ENCODE results near the gene SEC24C.
A peak's percentile ranks its signal among the peaks of the same experiment; 100 is the strongest.
"Not testable (repeated sequence)": the region's sequence is repeated elsewhere in the genome, so short reads cannot be mapped to it uniquely, and the experiment has no call there.

SEC24C gene

DNA sequence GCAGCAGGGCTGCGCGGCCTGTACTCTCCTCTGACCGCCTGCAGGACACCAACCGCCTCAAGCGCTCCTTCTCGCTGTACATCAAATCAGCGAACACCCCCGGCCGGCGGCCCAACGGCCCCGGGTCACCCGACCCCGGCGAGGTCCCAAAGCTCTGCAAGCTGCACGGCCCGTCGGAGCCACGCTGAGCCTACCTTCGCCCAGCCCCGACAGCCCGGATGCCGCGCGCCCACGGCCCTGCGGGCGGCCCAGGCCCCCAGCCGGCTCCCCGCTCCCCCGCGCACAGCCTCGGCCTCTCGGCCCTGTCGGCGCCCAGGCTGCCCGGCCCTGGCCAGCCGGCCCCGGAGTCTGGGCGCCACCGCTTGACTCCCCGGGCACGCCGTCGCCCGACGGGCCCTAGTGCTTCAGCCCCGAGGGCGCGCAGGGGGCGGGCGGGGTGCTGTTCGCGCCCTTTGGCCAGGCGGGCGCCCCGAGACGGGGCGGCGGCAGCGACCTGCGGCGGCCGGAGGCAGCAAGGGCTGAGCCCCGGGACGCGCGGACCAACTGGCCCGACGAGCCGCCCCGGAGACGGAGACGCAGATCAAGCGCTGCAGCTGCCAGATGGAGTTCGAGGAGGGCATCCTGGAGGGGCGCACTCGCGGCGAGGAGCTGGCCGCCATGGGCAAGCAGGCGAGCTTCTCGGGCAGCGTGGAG lies 11.1 kb upstream of the SEC24C start:
- DNase-seq = no peak

DNA sequence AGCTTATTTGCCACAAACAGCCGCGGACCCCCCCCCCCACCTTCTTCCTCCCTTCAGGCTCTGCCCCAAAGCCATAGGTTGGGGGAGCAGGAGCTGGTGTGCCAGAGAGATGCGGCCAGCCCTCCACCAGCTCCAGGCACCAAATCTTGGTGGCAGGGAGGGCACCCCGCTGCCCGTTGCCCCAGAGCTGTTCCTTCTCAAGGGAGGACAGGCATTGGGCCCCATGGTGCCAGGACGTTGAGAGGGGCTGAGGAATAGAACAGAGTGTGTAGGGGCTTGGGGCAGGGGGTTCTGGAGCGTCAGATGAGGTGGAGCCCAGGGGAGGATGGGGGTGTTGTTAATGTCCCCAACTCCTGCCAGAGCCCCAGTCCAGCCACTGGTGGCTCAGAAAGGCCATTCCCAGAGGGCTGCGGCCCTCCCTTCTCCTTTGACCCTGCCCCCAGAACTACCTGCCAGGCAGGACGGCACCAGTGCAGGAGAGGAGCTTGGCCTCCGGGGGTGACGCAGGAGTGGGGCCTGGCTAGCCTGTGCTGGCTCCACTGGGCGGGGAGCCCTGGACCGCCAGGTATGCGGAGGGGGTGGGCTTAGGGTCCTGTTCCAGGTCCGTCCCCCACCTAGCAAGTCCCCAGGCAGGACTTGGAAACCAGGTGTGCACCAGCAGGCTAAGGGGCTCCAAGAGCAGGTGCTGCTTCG lies 10.0 kb upstream of the SEC24C start:
- no peak for DNase-seq

DNA sequence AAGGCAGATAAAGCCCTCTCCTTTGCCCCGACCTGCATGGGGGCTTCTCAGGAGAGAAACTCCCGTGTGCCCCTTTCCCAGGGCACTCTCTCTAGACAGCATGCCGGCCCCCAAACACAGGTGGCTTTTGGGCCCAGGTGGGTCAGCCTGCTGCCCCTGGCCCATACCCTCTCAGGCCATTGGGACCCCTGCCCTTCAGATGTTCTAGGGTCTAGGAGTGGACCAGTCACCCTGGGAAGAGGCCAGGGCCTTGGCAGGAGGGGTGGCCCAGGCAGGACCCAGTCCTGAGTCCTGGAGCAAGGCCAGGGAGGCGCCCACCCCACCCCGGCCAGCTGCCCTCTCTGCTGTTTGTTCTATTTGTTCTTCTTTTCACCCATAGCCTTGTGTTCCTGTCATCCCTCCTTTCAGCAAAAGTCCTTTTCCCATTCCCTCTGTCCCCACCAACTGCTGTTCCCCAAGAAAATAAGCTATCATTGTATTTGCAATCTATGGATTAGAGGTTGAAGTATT lies 9.3 kb upstream of the SEC24C start:
- no peak for DNase-seq

DNA sequence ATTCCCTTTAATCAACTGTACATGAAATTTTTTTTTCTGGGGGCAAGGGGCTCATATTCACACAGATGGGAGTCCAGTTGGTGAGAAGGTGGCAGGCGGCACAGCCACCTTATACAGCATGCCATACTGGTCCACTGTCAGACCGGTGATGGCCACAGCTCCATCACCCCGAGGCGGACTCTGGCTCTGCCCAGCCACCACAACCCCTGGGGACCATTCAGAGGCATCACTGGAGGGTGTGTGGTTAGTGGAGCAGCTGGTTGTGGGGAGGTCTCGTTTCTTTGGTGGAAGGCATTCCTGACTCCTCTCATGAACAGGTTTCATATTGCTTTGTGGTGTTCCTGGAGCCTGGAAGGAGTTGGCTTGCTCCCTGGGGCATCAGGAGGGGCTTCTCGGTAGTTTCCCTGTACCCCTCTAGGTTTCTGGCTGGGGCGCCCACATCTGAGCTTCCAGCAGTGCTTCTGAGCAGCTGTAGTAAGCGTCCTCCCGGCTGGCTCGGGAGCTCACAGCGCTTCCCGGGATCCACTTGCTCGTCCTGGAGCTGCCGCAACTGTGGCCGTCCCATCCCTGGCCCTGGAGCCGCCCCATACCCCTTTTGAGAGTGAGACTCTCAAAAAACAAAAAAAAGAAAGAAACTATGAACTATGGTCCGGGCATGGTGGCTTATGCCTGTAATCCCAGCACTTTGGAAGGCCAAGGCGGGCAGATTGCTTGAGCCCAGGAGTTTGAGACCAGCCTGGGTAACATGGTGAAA lies 3.5 kb upstream of the SEC24C start:
- not testable (repeated sequence) for DNase-seq

DNA sequence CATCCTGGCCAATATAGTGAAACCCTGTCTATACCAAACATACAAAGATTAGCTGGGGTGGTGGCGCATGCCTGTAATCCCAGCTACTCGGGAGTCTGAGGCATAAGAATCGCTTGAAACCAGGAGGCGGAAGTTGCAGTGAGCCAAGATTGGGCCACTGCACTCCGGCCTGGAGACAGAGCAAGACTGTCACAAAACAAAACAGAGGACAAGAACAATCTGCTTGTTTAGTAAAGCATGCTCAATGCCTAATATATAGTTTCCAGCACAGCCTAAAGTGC lies 1.8 kb upstream of the SEC24C start:
- DNase-seq = no peak

DNA sequence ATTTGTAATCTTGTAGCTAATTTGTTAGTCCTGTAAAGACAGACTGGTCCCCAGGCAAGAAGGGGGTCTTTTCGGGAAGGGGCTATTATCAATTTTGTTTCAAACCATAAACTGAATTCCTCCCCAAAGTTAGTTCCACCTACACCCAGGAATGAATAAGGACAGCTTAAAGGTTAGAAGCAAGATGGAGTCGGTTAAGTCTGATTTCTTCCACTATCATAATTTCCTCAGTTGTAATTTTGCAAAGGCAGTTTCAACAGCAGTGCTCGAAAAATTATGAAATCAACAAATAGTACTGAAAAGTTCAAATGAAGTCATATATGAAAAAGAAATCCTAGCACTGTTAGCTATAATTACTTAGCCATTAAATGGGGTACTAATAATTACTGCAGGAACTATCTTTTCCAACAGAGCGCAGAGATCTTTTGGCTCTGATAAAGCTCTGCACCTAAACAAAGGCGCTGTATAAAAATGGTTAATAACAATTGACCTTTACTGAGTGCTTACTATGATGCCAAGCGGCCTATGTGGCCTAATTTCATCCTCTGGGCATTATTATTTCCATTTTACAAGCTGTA lies 756 bp upstream of the SEC24C start:
- DNase-seq = no peak

DNA sequence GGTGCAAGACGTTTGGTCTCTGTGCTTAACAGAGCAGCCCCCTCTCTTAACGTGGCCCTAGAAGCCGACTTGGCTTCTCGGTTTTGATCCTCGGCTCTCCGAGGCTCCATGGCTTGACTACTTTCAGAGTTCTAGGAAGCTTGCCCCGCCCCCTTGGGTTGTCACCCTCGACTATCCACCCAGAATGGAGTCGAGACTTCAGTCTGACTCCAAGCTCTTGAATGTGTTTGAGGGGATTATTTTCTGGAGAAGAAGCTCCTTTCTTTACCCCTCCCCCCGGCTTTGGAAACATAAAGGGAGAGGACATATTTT lies 448 bp downstream of the SEC24C start:
- DNase-seq = peak; percentile 3

DNA sequence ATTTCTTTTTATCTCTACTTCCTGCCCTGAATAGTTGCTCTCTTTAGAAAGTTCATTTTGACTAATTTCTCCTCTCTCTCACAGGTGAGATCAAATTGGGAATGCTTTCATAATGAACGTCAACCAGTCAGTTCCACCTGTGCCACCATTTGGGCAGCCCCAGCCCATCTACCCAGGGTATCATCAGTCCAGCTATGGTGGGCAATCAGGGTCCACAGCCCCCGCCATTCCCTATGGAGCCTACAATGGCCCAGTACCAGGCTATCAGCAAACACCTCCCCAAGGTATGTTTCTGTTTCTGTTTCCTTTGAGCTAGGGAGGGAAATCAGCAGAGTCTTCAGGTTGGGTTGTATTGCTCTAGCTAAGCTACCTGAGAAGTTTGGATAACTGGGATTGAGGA lies 2.5 kb downstream of the SEC24C start:
- no peak for DNase-seq

DNA sequence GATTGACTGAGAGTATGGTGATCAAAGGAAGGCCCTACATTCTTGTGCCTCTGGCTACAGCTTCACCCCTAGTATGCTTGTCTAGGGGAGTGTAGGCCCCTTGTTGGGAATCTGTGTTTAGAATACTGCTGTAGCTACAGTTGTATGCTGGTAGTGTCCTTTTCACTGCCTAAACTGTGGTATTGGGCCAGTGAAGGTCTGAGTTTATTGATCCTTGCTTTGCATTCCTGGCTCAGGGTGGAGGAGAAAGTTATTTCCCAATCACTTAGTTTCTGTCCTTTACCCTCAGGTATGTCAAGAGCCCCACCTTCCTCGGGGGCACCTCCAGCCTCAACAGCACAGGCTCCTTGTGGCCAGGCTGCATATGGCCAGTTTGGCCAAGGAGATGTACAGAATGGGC lies 6.6 kb downstream of the SEC24C start:
- no peak for DNase-seq

DNA sequence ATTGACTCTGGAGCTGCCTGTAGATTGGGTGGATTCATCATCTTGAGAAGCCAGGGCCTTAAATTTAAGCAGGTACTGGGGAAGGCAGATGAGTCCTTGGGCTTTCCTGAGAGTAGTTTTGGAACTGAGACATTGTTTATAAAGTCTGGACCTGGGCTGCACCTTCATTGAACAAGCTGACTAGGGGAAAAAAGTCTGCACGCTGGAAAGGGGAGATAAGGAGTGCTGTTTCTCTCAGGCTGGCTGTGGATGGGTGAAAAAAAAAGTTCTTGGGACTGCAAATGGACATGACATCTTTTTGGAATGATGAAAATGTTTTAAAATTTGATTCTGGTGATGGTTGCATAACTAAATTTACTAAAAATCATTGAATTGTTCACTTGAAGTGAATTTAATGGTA lies 12.0 kb downstream of the SEC24C start:
- DNase-seq = no peak

DNA sequence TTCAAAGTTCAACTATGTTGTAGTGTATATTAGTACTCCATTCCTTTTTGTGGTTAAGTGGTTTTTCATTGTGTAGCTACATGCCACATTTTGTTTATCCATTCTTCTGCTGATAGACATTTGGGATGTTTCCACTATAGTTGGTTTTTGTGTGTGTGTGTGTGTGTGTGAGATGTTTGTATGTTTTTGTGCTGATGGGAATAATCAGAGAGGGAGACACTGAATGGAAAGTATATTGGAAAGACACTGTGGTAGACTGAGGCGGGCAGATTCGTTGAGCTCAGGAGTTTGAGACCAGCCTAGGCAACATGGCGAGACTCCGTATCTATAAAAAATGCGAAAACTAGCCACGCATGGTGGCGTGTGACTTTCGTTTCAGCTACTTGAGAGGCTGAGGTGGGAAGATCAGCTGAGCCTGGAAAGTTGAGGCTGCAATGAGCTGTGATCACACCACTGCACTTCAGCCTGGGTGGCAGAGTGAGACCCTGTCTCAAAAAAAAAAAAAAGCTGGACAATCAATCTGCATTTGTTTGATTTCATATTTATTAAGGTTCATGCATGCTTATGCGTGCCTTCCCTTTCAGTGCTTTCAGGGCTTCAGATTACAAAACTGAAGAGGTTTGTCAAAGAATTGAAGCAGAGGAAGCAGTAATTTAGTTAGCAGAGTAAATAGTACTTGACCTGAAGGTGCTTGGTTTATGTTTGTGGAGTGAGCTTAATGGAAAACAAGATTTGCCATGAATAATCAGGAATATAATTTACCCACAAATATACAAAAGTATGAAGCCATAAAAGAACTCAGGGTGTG lies 14.7 kb downstream of the SEC24C start:
- DNase-seq = no peak

DNA sequence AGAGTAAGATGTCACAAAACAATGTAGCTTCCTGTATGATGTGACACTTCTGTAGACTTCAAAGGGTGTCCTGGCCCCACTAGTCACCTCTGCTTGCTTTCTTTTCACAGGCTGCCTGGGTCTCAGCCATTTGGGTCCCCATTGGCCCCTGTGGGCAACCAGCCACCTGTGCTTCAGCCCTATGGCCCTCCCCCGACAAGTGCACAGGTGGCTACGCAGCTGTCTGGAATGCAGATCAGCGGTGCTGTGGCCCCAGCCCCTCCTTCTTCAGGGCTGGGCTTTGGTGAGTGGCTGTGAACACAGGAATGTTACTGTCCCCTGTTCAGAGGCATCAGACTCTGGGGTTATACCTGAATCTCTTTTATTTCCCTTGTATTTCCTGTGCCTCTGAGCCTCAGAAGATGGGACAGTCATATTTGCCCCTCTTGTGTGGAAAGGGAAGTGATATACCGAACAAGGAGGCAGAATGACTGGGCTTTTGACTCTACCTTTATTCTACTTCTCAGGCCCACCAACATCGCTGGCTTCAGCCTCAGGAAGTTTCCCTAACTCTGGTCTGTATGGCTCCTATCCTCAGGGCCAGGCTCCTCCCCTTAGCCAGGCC lies 15.4 kb downstream of the SEC24C start:
- DNase-seq = no peak

DNA sequence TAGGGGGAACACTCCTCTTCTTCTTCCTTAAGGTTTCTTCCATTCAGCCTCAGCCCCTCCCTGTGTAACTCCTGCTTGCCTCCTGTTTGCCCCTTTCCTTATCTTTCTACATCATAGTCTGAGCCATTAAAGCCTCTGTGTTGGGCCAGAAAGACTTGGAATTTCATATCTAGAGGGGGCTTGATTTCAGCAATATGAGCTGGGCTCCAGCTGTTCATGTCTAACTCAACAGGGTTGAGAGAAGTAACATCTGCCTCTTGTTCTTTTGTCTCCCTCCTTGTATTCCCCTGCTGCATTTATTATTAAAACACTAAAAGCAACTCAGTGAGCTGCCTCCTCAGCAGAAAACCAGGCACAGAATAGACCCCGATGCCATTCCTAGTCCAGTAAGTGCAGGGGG lies 17.6 kb downstream of the SEC24C start:
- DNase-seq = no peak

DNA sequence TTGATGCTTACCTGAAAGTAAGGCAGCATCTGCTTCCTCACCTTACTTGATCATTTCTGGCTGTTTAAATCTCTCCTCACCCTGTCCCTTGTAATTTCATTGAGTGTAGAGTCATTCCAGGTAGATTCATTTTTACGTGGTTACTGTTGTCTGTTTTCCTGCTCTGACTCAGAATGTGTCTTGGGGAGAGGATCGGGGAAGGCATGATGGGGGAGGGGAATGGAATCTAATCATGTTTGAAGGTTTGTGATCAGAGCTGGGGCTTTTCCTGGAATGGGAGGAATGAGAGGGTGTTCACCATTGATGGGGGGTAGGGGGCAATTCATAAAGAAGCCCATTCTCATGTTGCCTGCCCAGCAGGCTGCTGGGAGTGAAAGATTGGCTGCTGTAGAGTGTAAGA lies 18.7 kb downstream of the SEC24C start:
- no peak for DNase-seq

DNA sequence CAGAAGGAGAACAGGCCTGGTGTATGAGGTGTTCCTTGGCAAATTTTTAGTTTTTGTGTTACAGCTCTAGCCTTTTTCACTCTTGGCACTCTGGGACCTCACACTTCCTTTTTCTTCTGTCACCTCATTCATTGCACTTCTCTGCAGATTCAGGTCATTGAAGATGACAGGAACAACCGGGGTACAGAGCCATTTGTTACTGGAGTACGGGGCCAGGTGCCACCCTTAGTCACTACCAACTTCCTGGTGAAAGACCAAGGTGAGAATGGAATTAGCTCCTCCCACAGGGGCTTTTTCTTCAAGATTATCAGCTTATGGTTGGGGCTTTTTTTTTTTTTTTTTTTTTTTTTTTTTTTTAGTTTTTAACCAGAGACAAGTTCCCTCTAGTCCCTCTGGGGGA lies 19.2 kb downstream of the SEC24C start:
- DNase-seq = no peak

DNA sequence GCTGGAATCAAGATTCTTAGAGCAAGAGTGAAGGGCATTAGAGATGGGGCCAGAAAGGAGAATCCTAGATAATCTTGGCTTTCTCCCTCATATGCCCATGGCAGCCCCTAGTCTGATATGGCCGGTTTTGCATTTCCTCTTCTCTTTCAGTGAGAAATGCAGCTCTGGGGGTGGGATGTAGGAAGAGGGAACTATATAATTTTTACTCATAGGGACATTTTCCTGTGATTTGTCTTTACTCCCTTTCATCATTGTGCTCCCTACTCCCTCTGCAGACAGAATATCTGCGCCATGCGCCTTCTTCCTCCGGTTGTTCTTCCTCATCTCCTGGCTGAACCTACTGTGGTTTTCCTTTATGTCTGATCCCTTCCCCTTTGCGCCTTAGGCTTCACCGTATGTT lies 20.9 kb downstream of the SEC24C start:
- DNase-seq = no peak

DNA sequence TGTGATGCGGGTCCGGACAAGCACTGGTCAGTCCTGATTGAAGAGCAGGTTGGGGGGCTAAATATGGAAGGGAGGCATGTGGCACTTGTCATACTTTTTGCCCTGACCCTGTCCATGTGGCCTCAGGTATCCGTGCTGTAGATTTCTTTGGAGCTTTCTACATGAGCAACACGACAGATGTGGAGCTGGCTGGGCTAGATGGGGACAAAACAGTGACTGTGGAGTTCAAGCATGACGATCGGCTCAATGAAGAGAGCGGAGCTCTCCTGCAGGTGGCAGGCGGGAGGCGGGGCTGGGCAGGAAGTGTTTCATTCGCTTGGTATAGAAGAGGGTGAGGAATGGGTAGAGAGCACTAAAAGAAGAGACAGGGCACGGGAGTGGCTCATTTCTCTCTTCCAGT lies 24.7 kb downstream of the SEC24C start:
- no peak for DNase-seq

DNA sequence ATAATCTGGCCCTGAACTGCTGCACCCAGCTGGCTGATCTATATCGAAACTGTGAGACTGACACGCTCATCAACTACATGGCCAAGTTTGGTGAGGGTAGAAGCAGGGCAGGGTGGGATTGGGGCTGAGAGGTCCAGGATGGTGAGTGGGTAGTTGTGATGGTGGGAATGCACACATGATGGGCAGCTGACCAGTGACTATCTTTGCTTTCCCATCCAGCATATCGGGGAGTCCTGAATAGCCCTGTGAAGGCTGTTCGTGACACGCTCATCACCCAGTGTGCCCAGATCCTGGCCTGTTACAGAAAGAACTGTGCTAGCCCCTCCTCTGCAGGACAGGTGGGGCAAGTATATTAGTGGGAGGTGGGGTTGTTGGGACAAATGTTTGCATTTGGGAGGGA lies 25.2 kb downstream of the SEC24C start:
- no peak for DNase-seq

DNA sequence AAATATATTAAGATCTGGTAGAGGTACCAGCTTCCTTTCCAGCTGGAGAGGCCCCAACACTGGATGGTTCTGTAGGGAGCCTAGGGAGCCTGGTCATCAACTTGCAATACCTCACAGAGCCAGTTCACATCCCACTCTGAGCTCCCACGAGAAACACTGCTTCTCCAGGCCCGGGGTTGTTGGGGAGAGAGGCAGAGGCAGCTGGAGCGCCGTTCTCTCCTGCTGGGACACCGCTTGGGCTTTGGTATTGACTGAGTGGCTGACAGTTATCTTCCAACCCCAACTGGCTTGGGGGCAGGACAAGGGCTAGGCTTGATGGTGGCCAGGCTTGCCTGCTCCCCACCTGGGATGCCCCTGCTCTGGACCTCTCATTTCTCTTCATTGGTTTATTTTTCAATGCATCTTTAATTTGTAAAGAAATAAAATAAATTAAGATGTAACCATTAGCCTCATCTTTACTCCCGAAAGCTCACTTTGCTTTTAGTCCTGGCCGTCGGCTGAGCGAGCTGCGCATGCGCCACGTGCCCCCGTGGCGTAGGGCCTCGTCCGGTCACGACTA lies 27.6 kb downstream of the SEC24C start:
- peak; percentile 38 for DNase-seq

DNA sequence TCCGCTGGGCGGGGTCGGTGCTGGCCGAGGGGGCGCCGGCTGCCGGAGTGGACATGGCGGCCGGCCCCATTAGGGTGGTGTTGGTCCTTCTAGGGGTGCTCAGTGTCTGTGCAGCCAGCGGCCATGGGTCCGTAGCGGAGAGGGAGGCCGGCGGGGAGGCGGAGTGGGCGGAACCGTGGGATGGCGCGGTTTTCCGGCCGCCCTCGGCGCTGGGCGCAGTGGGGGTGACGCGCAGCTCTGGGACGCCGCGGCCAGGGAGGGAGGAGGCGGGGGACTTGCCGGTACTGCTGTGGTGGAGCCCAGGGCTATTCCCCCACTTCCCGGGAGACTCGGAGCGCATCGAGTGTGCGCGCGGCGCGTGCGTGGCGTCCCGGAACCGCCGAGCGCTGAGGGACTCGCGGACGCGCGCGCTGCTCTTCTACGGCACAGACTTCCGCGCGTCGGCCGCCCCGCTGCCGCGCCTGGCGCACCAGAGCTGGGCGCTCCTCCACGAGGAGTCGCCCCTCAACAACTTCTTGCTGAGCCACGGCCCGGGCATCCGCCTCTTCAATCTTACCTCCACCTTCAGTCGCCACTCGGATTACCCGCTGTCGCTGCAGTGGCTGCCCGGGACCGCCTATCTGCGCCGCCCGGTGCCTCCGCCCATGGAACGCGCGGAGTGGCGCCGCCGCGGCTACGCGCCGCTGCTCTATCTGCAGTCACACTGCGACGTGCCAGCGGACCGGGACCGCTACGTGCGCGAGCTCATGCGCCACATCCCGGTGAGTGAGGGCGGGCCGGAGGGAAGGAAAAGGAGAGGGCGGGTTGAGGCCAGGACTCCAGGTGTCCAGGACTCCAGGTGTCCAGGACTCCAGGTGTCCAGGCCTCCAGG lies 28.3 kb downstream of the SEC24C start:
- DNase-seq = peak; percentile 59

DNA sequence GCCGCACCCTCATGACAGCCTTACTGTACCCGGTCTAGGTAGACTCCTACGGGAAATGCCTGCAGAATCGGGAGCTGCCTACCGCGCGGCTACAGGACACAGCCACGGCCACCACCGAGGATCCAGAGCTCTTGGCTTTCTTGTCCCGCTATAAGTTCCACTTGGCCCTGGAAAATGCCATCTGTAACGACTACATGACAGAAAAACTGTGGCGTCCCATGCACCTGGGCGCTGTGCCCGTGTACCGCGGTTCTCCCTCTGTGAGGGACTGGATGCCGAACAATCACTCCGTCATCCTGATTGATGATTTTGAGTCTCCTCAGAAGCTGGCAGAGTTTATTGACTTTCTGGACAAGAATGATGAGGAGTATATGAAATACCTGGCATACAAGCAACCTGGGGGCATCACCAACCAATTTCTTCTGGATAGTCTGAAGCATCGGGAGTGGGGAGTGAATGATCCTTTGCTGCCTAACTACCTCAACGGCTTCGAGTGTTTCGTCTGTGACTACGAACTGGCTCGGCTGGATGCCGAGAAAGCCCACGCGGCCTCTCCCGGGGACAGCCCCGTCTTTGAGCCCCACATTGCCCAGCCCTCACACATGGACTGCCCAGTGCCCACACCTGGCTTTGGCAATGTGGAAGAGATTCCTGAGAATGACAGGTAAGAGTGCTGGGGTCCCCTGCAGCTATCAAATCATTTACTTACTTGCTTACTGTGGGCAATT lies 29.1 kb downstream of the SEC24C start:
- no peak for DNase-seq
